Lung (tissue), 12 donors: ENCODE measurements around the gene HTR6. TPM values are rescaled to one million over a fixed set of nuclear protein-coding genes. Genes with fewer than 3 reads are reported as not detected.

Experiments
- ATAC-seq: fragments of 200-7000 bp; cut with Tn5 transposase; one replicate; pipeline ENCODE4 v1.9.1; 2020; ENCODE audit warnings: moderate number of reproducible peaks; ENCODE audit not compliant: insufficient read depth, low FRiP score
- DNase-seq, 3 donors: peaks; one replicate each; pipeline ENCODE4 v3.0.0-alpha.2; 2013 to 2017
- H3K27ac ChIP-seq, 2 donors: one replicate each; pipeline ENCODE4 v1.5.1; 2013; ENCODE audit warnings: mild to moderate bottlenecking in 2 of 2, moderate library complexity in 2 of 2, control low read depth in 1 of 2, inconsistent platforms in 1 of 2, low read depth in 1 of 2, low read length in 1 of 2
- H3K27me3 ChIP-seq, 3 donors: one replicate each; pipeline ENCODE4 v1.5.1; 2013; ENCODE audit warnings: low read length in 2 of 3; ENCODE audit not compliant: control insufficient read depth in 3 of 3, insufficient read depth in 3 of 3
- H3K36me3 ChIP-seq, 4 donors: one replicate each; pipeline ENCODE4 v1.5.1; 2013; ENCODE audit warnings: low read length in 4 of 4, mild to moderate bottlenecking in 1 of 4, moderate library complexity in 1 of 4; ENCODE audit not compliant: control insufficient read depth in 4 of 4, insufficient read depth in 4 of 4
- H3K4me1 ChIP-seq, 5 donors: one replicate each; pipeline ENCODE4 v1.5.1; 2013; ENCODE audit warnings: low read length in 5 of 5, mild to moderate bottlenecking in 2 of 5, moderate library complexity in 1 of 5; ENCODE audit not compliant: control insufficient read depth in 5 of 5, insufficient read depth in 5 of 5
- H3K4me3 ChIP-seq: one replicate; pipeline ENCODE4 v1.5.1; 2013; ENCODE audit warnings: mild to moderate bottlenecking, control low read depth, moderate library complexity
- H3K9ac ChIP-seq, 2 donors: one replicate each; pipeline ENCODE4 v1.5.1; 2013; ENCODE audit warnings: low read length in 2 of 2, control low read depth in 1 of 2; ENCODE audit not compliant: insufficient read depth in 1 of 2
- H3K9me3 ChIP-seq, 4 donors: one replicate each; pipeline ENCODE4 v1.5.1; 2013; ENCODE audit warnings: low read length in 3 of 4, mild to moderate bottlenecking in 1 of 4, moderate library complexity in 1 of 4; ENCODE audit not compliant: control insufficient read depth in 4 of 4, insufficient read depth in 3 of 4
- WGBS, 2 donors: extraction: QIAGEN DNeasy Blood & Tissue Kit; methylation state at CpG; one replicate each; pipeline ENCODE4 v1.1.7; 2013; 5-methylcytosine and 5-hydroxymethylcytosine counted together
- polyA plus RNA-seq, 2 donors: library from polyadenylated mRNA; stranded (reverse); fragments of 200-250 nt; gene quantifications; one replicate each; pipeline ENCODE4 v1.2.1, GENCODE V29; 2013
- total RNA-seq, 2 donors: library from RNA; depleted of rRNA in 1 of 2; stranded (reverse); fragments of >200 nt in 1 of 2; gene quantifications; one replicate each; pipeline ENCODE4 v1.2.1, GENCODE V29; 2014 to 2021
- TF ChIP-seq, protein P1 (sequence below): IDR thresholded peaks from 2 replicates; pipeline ENCODE4 v1.5.1; 2012; ENCODE audit warnings: mild to moderate bottlenecking; ENCODE audit errors: control extremely low read depth, extremely low read depth
- donor health status: control.
- donor health status: control.
- donor health status: Bipolar disorder and iron deficiency.
- donor health status: healthy.
- donor health status: DM: yes; HTN: yes; CAD: no.

HTR6 gene
- total and polyA plus RNA-seq, 4 donors, result not detected

DNA sequence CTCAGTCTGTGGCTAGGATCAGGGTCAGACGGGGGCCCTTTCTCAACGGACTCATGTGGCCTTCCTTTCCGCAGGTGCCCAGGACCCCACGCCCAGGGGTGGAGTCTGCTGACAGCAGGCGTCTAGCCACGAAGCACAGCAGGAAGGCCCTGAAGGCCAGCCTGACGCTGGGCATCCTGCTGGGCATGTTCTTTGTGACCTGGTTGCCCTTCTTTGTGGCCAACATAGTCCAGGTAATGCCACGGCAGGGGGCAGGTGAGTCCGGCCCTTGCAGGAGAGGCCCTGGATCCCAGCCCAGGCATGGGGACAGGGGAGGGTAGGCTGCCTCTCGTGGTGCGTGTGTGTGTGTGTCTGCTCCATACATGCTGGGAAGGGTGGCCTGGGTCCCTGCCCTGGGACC lies 13.8 kb downstream of the HTR6 start:
- TF ChIP-seq, protein P1, sequence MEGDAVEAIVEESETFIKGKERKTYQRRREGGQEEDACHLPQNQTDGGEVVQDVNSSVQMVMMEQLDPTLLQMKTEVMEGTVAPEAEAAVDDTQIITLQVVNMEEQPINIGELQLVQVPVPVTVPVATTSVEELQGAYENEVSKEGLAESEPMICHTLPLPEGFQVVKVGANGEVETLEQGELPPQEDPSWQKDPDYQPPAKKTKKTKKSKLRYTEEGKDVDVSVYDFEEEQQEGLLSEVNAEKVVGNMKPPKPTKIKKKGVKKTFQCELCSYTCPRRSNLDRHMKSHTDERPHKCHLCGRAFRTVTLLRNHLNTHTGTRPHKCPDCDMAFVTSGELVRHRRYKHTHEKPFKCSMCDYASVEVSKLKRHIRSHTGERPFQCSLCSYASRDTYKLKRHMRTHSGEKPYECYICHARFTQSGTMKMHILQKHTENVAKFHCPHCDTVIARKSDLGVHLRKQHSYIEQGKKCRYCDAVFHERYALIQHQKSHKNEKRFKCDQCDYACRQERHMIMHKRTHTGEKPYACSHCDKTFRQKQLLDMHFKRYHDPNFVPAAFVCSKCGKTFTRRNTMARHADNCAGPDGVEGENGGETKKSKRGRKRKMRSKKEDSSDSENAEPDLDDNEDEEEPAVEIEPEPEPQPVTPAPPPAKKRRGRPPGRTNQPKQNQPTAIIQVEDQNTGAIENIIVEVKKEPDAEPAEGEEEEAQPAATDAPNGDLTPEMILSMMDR, result no peak
- DNase-seq (no peak), ATAC-seq (no peak)
- H3K36me3 ChIP-seq, result peaks cover 0 to 4% (median 0%) of the 10 kb centered on the region in 4 donors
- WGBS, 2 donors, result 76 to 77% methylated on average over 11 of the region's 11 CpGs
- H3K4me1 ChIP-seq, result no peaks in the 10 kb centered on the region
- H3K4me3 ChIP-seq, result no peak overlapping the region
- no peaks in the 10 kb centered on the region for H3K9me3 ChIP-seq
- no peaks in the 10 kb centered on the region for H3K27me3 ChIP-seq
- no peak overlapping the region for H3K27ac ChIP-seq
- no peak overlapping the region for H3K9ac ChIP-seq

DNA sequence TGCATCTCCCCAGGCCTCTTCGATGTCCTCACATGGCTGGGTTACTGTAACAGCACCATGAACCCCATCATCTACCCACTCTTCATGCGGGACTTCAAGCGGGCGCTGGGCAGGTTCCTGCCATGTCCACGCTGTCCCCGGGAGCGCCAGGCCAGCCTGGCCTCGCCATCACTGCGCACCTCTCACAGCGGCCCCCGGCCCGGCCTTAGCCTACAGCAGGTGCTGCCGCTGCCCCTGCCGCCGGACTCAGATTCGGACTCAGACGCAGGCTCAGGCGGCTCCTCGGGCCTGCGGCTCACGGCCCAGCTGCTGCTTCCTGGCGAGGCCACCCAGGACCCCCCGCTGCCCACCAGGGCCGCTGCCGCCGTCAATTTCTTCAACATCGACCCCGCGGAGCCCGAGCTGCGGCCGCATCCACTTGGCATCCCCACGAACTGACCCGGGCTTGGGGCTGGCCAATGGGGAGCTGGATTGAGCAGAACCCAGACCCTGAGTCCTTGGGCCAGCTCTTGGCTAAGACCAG lies 14.3 kb downstream of the HTR6 start:
- 91 to 95% methylated on average over 34 of the region's 34 CpGs for WGBS, 2 donors
- DNase-seq, result no peak
- no peak overlapping the region for H3K9ac ChIP-seq
- H3K36me3 ChIP-seq, result peaks cover 0 to 4% (median 0%) of the 10 kb centered on the region in 4 donors
- no peaks in the 10 kb centered on the region for H3K4me1 ChIP-seq
- no peak for ATAC-seq
- H3K4me3 ChIP-seq, result no peak overlapping the region
- no peaks in the 10 kb centered on the region for H3K27me3 ChIP-seq
- H3K27ac ChIP-seq, result no peak overlapping the region
- TF ChIP-seq, protein P1, result no peak
- no peaks in the 10 kb centered on the region for H3K9me3 ChIP-seq

DNA sequence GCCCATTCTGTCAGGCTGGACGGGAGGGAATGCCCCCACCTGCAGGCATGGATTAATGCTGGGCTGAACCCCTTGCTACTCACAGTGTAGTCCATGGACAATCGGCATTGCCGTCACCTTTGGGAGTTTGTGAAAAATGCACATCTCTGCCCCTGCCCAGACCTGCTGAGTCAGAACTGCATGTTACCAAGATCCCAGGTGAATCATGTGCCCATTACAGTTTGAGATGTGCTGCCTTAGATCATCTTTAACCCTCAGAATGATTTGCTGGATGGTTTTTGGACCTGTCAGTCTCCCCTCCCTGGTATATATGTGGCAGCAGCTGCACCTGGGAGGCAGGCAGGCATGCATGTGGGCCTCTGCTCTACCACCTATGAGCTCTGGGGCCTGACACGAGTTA lies 15.0 kb downstream of the HTR6 start:
- DNase-seq (no peak), ATAC-seq (no peak)
- WGBS, 2 donors, result 81 to 88% methylated on average over 4 of the region's 4 CpGs
- no peak overlapping the region for H3K4me3 ChIP-seq
- peaks cover 0 to 4% (median 0%) of the 10 kb centered on the region in 4 donors for H3K36me3 ChIP-seq
- H3K4me1 ChIP-seq, result no peaks in the 10 kb centered on the region
- H3K27me3 ChIP-seq, result no peaks in the 10 kb centered on the region
- no peak overlapping the region for H3K9ac ChIP-seq
- peaks cover 0 to under 1% (median 0%) of the 10 kb centered on the region in 4 donors for H3K9me3 ChIP-seq
- no peak overlapping the region for H3K27ac ChIP-seq
- TF ChIP-seq, protein P1, result no peak

DNA sequence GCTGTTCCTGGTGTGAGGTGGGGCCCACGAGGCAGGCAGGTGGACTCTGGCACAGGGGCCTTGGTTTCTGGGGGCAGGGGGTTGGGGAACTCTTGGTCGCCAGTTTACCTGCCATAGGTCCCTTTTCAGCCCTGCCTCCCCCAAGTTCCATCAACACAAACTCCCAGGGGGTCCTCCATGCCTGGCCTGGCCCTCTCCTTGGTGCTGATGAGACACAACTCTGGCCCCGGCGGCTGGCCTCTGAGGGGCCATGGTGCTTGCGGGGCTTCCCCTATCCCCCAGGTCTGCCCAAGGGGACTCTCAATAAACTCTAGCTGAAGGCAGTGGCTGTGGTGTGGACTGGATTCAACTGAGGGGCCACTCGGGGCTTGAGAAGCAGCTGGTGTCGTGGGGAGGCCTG lies 16.0 kb downstream of the HTR6 start:
- Histone ChIP-seq H3K36me3 (peaks cover 0 to 4% (median 0%) of the 10 kb centered on the region in 4 donors), H3K4me3 (no peak overlapping the region), H3K9me3 (peaks cover 0 to 2% (median 0%) of the 10 kb centered on the region in 4 donors), H3K27ac (no peak overlapping the region), H3K27me3 (no peaks in the 10 kb centered on the region), H3K4me1 (no peaks in the 10 kb centered on the region), H3K9ac (no peak overlapping the region)
- 86 to 90% methylated on average over 7 of the region's 7 CpGs for WGBS, 2 donors
- DNase-seq (no peak), ATAC-seq (no peak)
- TF ChIP-seq, protein P1, result no peak
